H9 (cell line): Measurements from ENCODE around the gene CDH26. TPM values are rescaled to one million over a fixed set of nuclear protein-coding genes. Genes with fewer than 3 reads are reported as not detected.

Experiments
- DNase-seq: peaks from one replicate; pipeline ENCODE4 v3.0.0-alpha.2; 2017
- H2AFZ ChIP-seq: one replicate; pipeline ENCODE4 v1.6.1; 2013; ENCODE audit warnings: mild to moderate bottlenecking, low read length, control low read depth, moderate library complexity
- H2AK5ac ChIP-seq: 2 replicates; pipeline ENCODE4 v1.6.1; 2013; ENCODE audit warnings: low read length, control low read depth, mixed read lengths; ENCODE audit not compliant: insufficient read length
- H2BK120ac ChIP-seq: one replicate; pipeline ENCODE4 v1.6.1; 2013; ENCODE audit warnings: low read depth, mild to moderate bottlenecking, low read length, control low read depth, inconsistent platforms; ENCODE audit not compliant: poor library complexity, severe bottlenecking
- H2BK12ac ChIP-seq: 2 replicates; pipeline ENCODE4 v1.6.1; 2013; ENCODE audit warnings: low read length, control low read depth, mixed read lengths, low read depth; ENCODE audit not compliant: insufficient read length
- H2BK15ac ChIP-seq: 2 replicates; pipeline ENCODE4 v1.6.1; 2013; ENCODE audit warnings: low read depth, low read length, control low read depth
- H2BK20ac ChIP-seq: one replicate; pipeline ENCODE4 v1.6.1; 2013; ENCODE audit warnings: low read depth, mild to moderate bottlenecking, low read length, control low read depth, inconsistent platforms; ENCODE audit not compliant: poor library complexity, severe bottlenecking
- H2BK5ac ChIP-seq: 2 replicates; pipeline ENCODE4 v1.6.1; 2013; ENCODE audit warnings: low read length, control low read depth, mixed read lengths; ENCODE audit not compliant: insufficient read length
- H3K14ac ChIP-seq: 2 replicates; pipeline ENCODE4 v1.6.1; 2013; ENCODE audit warnings: low read length, control low read depth; ENCODE audit not compliant: insufficient read depth
- H3K18ac ChIP-seq: 2 replicates; pipeline ENCODE4 v1.6.1; 2013; ENCODE audit warnings: low read depth, mild to moderate bottlenecking, mixed read lengths, low read length, control low read depth; ENCODE audit not compliant: insufficient read length
- H3K23ac ChIP-seq: 2 replicates; pipeline ENCODE4 v1.6.1; 2013; ENCODE audit warnings: low read length, control low read depth, mixed read lengths, low read depth; ENCODE audit not compliant: insufficient read length
- H3K23me2 ChIP-seq: 2 replicates; pipeline ENCODE4 v1.6.1; 2013; ENCODE audit warnings: low read depth, mild to moderate bottlenecking, mixed read lengths, low read length, control low read depth; ENCODE audit not compliant: insufficient read length, poor library complexity, severe bottlenecking
- H3K27ac ChIP-seq: 2 replicates; pipeline ENCODE4 v1.5.1; 2013; ENCODE audit warnings: low read length, control low read depth, mixed read lengths, low read depth; ENCODE audit not compliant: insufficient read length
- H3K27me3 ChIP-seq: 2 replicates; pipeline ENCODE4 v1.6.1; 2013; ENCODE audit warnings: low read length, control low read depth, inconsistent platforms; ENCODE audit not compliant: insufficient read depth
- H3K4ac ChIP-seq: 2 replicates; pipeline ENCODE4 v1.6.1; 2013; ENCODE audit warnings: low read depth, mild to moderate bottlenecking, control low read depth, inconsistent platforms, low read length, moderate library complexity
- H3K4me1 ChIP-seq: 2 replicates; pipeline ENCODE4 v1.6.1; 2013; ENCODE audit warnings: low read length, control low read depth, inconsistent platforms; ENCODE audit not compliant: insufficient read depth
- H3K4me2 ChIP-seq: 2 replicates; pipeline ENCODE4 v1.6.1; 2013; ENCODE audit warnings: low read length, control low read depth, mixed read lengths; ENCODE audit not compliant: insufficient read length, insufficient read depth
- H3K56ac ChIP-seq: 2 replicates; pipeline ENCODE4 v1.6.1; 2013; ENCODE audit warnings: low read depth, mild to moderate bottlenecking, mixed read lengths, low read length, control low read depth; ENCODE audit not compliant: insufficient read length
- H3K79me1 ChIP-seq: 2 replicates; pipeline ENCODE4 v1.6.1; 2013; ENCODE audit warnings: low read depth, mild to moderate bottlenecking, moderate library complexity, low read length, control low read depth, inconsistent platforms; ENCODE audit not compliant: insufficient read depth, poor library complexity, severe bottlenecking
- H3K79me2 ChIP-seq: 2 replicates; pipeline ENCODE4 v1.6.1; 2013; ENCODE audit warnings: low read length, control low read depth, inconsistent platforms; ENCODE audit not compliant: insufficient read depth
- H3K9ac ChIP-seq: 2 replicates; pipeline ENCODE4 v1.6.1; 2013; ENCODE audit warnings: low read length, control low read depth, mixed read lengths; ENCODE audit not compliant: insufficient read length; ENCODE audit errors: extremely low read depth
- H3K9me3 ChIP-seq: one replicate; pipeline ENCODE4 v1.6.1; 2013; ENCODE audit warnings: low read depth, low read length, inconsistent platforms; ENCODE audit not compliant: control insufficient read depth
- H3T11ph ChIP-seq: one replicate; pipeline ENCODE4 v1.6.1; 2013; ENCODE audit warnings: mild to moderate bottlenecking, low read length, control low read depth, inconsistent platforms
- H4K20me1 ChIP-seq: one replicate; pipeline ENCODE4 v1.6.1; 2013; ENCODE audit not compliant: control insufficient read depth, insufficient read length, insufficient read depth
- H4K5ac ChIP-seq: 2 replicates; pipeline ENCODE4 v1.6.1; 2013; ENCODE audit warnings: low read depth, mild to moderate bottlenecking, mixed read lengths, low read length, control low read depth; ENCODE audit not compliant: insufficient read length
- H4K8ac ChIP-seq: replicated peaks from 2 replicates; pipeline ENCODE4 v1.6.1; 2013; ENCODE audit warnings: low read length, control low read depth, mixed read lengths, low read depth; ENCODE audit not compliant: insufficient read length
- H4K91ac ChIP-seq: 2 replicates; pipeline ENCODE4 v1.6.1; 2013; ENCODE audit warnings: low read depth, mild to moderate bottlenecking, moderate library complexity, mixed read lengths, low read length, control low read depth; ENCODE audit not compliant: insufficient read length
- H3K27ac Mint-ChIP-seq, 3 experiments: 2 replicates in 2 of 3; 3 replicates in 1 of 3; pipeline ENCODE4 v1.8.0; 2020 to 2021; ENCODE audit warnings: mixed read lengths in 3 of 3, mild to moderate bottlenecking in 1 of 3, moderate library complexity in 1 of 3
- H3K27me3 Mint-ChIP-seq: 2 replicates; pipeline ENCODE4 v1.8.0; 2021; ENCODE audit warnings: low read depth, mild to moderate bottlenecking, moderate library complexity, mixed read lengths
- H3K36me3 Mint-ChIP-seq, 3 experiments: 2 replicates in 2 of 3; 3 replicates in 1 of 3; pipeline ENCODE4 v1.8.0; 2020 to 2021; ENCODE audit warnings: low read depth in 3 of 3, mixed read lengths in 3 of 3; ENCODE audit not compliant: insufficient read depth in 1 of 3
- H3K4me1 Mint-ChIP-seq, 2 experiments: 2 replicates each; pipeline ENCODE4 v1.8.0; 2020; ENCODE audit warnings: mixed read lengths in 2 of 2
- H3K4me3 Mint-ChIP-seq, 2 experiments: 2 replicates in 1 of 2; 3 replicates in 1 of 2; pipeline ENCODE4 v1.8.0; 2020 to 2021; ENCODE audit warnings: mild to moderate bottlenecking in 2 of 2, mixed read lengths in 2 of 2, moderate library complexity in 1 of 2
- H3K9me3 Mint-ChIP-seq, 2 experiments: 2 replicates in 1 of 2; 3 replicates in 1 of 2; pipeline ENCODE4 v1.8.0; 2020; ENCODE audit warnings: mild to moderate bottlenecking in 2 of 2, mixed read lengths in 2 of 2, moderate library complexity in 1 of 2
- CTCF ChIP-seq: fragments of 200-600 bp; sonication (generic); conservative IDR thresholded peaks from 3 replicates; pipeline ENCODE4 v1.8.0; 2021; ENCODE audit warnings: antibody characterized with exemption, mild to moderate bottlenecking
- WGBS: extraction: QIAGEN DNeasy Blood & Tissue Kit; methylation state at CpG from one replicate; pipeline ENCODE4 v1.1.7; 2013; ENCODE audit warnings: missing lambda C conversion rate, low lambda C conversion rate, mixed read lengths; ENCODE audit not compliant: insufficient read length; ENCODE audit errors: extremely low coverage; 5-methylcytosine and 5-hydroxymethylcytosine counted together
- total RNA-seq: library from RNA; stranded (reverse); gene quantifications from 2 replicates; pipeline ENCODE4 v1.2.1, GENCODE V29; 2021

Gene CDH26
- total RNA-seq, 1 experiment from 2014 or later, result 0.79 TPM

DNA sequence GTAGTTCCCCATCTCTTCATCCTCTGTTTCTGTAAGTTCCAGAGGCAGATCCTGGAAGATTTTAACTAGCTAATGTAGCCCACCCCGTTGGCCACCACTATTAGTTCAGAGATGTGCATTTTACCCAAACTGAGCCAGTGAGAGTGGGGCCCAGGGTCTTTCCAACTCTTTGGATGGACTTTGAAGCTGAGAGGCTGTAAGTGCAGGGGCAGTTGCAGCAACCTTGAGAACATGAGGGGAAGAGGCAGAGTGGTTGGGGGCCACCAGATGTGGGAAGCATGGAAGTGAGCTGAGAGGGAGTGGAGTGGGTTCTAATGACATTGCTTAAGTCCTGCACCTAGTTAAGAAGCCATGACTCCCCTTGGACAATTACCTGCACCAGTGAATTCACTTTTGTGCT, 72.2 kb downstream of the CDH26 start:
- Histone ChIP-seq H3K79me1 (no peaks in the 10 kb centered on the region), H2BK5ac (no peak overlapping the region), H3K9me3 (no peaks in the 10 kb centered on the region), H3K4me2 (no peak overlapping the region), H2AK5ac (no peak overlapping the region), H3K27ac (no peak overlapping the region), H2BK15ac (no peak overlapping the region), H3K4me1 (no peaks in the 10 kb centered on the region), H3T11ph (no peak overlapping the region), H3K23me2 (no peaks in the 10 kb centered on the region), H2BK120ac (no peak overlapping the region), H2BK12ac (no peak overlapping the region), H3K79me2 (no peaks in the 10 kb centered on the region), H3K27me3 (no peaks in the 10 kb centered on the region), H4K20me1 (no peaks in the 10 kb centered on the region), H3K23ac (no peak overlapping the region), H3K18ac (no peak overlapping the region), H4K5ac (no peak overlapping the region), H3K14ac (no peak overlapping the region), H3K4ac (no peak overlapping the region), H3K56ac (no peak overlapping the region), H3K9ac (no peak overlapping the region), H2AFZ (no peak overlapping the region), H4K91ac (no peak overlapping the region), H2BK20ac (no peak overlapping the region), H4K8ac (no peak overlapping the region)
- peaks cover 9% of the 10 kb centered on the region for H3K27me3 Mint-ChIP-seq
- DNase-seq, result no peak
- TF ChIP-seq CTCF, result no peak
- WGBS, result no CpG with 5 or more reads among the region's 1 CpG
- H3K4me1 Mint-ChIP-seq, result peaks cover 2 to 4% of the 10 kb centered on the region in 2 experiments
- H3K36me3 Mint-ChIP-seq, result no peaks in the 10 kb centered on the region
- no peak overlapping the region for H3K4me3 Mint-ChIP-seq
- no peak overlapping the region for H3K27ac Mint-ChIP-seq
- H3K9me3 Mint-ChIP-seq, result peaks cover 5% of the 10 kb centered on the region in 2 experiments
